Heart left ventricle (tissue), 16 donors: Measurements from ENCODE around the gene ZCCHC2. TPM values are rescaled to one million over a fixed set of nuclear protein-coding genes. Genes with fewer than 3 reads are reported as not detected.

Experiments used
- ATAC-seq, 4 donors: fragments of 200-7000 bp; cut with Tn5 transposase; one replicate each; pipeline ENCODE4 v1.9.1; 2020 to 2022; ENCODE audit warnings: moderate library complexity in 4 of 4, mild to moderate bottlenecking in 3 of 4, moderate number of reproducible peaks in 1 of 4
- DNase-seq, 5 donors: peaks; one replicate each; pipeline ENCODE4 v3.0.0-alpha.2; 2020
- H3K27ac ChIP-seq, 12 donors: fragments of 200-600 bp; sonication (generic) in 4 of 12; one replicate each; pipeline versions ENCODE4 v1.5.0 to v1.8.0; 2016 to 2022; ENCODE audit warnings: mild to moderate bottlenecking in 2 of 12
- H3K27me3 ChIP-seq, 9 donors: fragments of 200-600 bp; sonication (generic) in 2 of 9; one replicate each; pipeline versions ENCODE4 v1.5.1 to v1.8.0; 2016 to 2022; ENCODE audit warnings: mild to moderate bottlenecking in 3 of 9
- H3K36me3 ChIP-seq, 9 donors: fragments of 200-600 bp; sonication (generic) in 2 of 9; one replicate each; pipeline versions ENCODE4 v1.5.0 to v1.8.0; 2018 to 2022; ENCODE audit warnings: mild to moderate bottlenecking in 2 of 9
- H3K4me1 ChIP-seq, 12 donors: fragments of 200-600 bp; sonication (generic) in 4 of 12; one replicate each; pipeline versions ENCODE4 v1.5.0 to v1.8.0; 2016 to 2022; ENCODE audit warnings: mild to moderate bottlenecking in 3 of 12
- H3K4me3 ChIP-seq, 12 donors: fragments of 200-600 bp; sonication (generic) in 4 of 12; one replicate each; pipeline versions ENCODE4 v1.5.0 to v1.8.0; 2017 to 2022; ENCODE audit warnings: mild to moderate bottlenecking in 9 of 12, moderate library complexity in 4 of 12
- H3K9me3 ChIP-seq, 12 donors: fragments of 200-600 bp; sonication (generic) in 4 of 12; one replicate each; pipeline versions ENCODE4 v1.5.0 to v1.8.0; 2016 to 2022; ENCODE audit warnings: mild to moderate bottlenecking in 1 of 12
- CTCF ChIP-seq, 12 donors: fragments of 200-600 bp; sonication (generic) in 4 of 12; IDR thresholded peaks; one replicate each; pipeline versions ENCODE4 v1.5.0 to v1.8.0; 2018 to 2022; ENCODE audit warnings: antibody characterized with exemption in 12 of 12, mild to moderate bottlenecking in 5 of 12
- POLR2A ChIP-seq, 2 donors: fragments of 450-650 bp; IDR thresholded peaks; one replicate each; pipeline ENCODE4 v1.6.1; 2017; ENCODE audit warnings: antibody characterized with exemption in 2 of 2, mild to moderate bottlenecking in 2 of 2, moderate library complexity in 2 of 2
- WGBS, 4 donors: extraction: QIAGEN DNeasy Blood & Tissue Kit in 2 of 4; methylation state at CpG; one replicate each; pipeline versions ENCODE4 v1.1.5 to v1.1.7; 2013 to 2018; 5-methylcytosine and 5-hydroxymethylcytosine counted together
- intact Hi-C, 10 donors: fragments of 100-400 bp; cut with DNase I; formaldehyde crosslinking; loops; one replicate each; pipeline versions ENCODE4 v1.11.1 to v1.14.2; 2022
- polyA plus RNA-seq, 2 donors: library from polyadenylated mRNA; stranded (reverse); fragments of 200-250 nt; gene quantifications; one replicate each; pipeline ENCODE4 v1.2.3, GENCODE V29; 2013
- total RNA-seq, 9 donors: library from RNA; depleted of rRNA in 2 of 9; stranded (reverse); fragments of >200 nt in 2 of 9; fragmentation: NEBNext Ultra II Directional in 3 of 9; extraction: Animal tissue kit (Norgen Biotek cat#: 25700) in 3 of 9; gene quantifications; one replicate each; pipeline versions ENCODE4 v1.1.0 to v1.2.4, GENCODE V29; 2016 to 2023
- donor health status: ischemic (EF 13 %, LVEDD 7.1; RV severe dilation, severe dysfunction).
- donor health status: healthy with polysubstance abuse.
- donor health status: DM: no; HTN: yes; CAD: no.
- donor health status: DM: no; HTN: no; CAD: no.
- donor health status: ischemic (EF 25% LVEDD 6.9; RV normal size, moderate dysfunction).
- donor health status: ischemic (EF 25% LVEDD 5.7; RV mildly dilated, moderate dysfunction).
- donor health status: healthy.
- donor health status: DM: yes; HTN: yes; CAD: no.
- donor health status: ischemic (EF 35%, LVEDD 5.7; RV mildly dilated, moderate dysfunction).
- donor health status: nonischemic (EF 11% LVEDD 7.7; RV severe dilation, severe dysfunction).
- donor health status: DM: yes; HTN: yes; CAD: no.
- donor health status: PGD.
- donor health status: ischemic (EF 29% LVEDD 5.4; RV normal size, mild dysfunction).
- donor health status: nonischemic (EF 23%, LVEDD 6.1; RV moderate dilation, normal function).

ZCCHC2 gene
- total and polyA plus RNA-seq, 11 donors: 5.6 to 27.5 (median 18.6) TPM

- Histone ChIP-seq H3K36me3 (peaks cover 0 to 15% (median 4%) of the 10 kb centered on the region in 9 donors), H3K27ac (no peak overlapping the region), H3K4me1 (peaks cover 0 to 25% (median 12%) of the 10 kb centered on the region in 12 donors), H3K27me3 (no peaks in the 10 kb centered on the region), H3K9me3 (no peaks in the 10 kb centered on the region), H3K4me3 (peak overlapping the region in 1 of 12 donors; percentile 10)
- ATAC-seq (peak in 1 of 4 donors; percentile 2), DNase-seq (no peak)
- 76 to 86% (median 77%) methylated on average over 16 of the region's 16 CpGs for WGBS, 4 donors
- TF ChIP-seq POLR2A (IDR thresholded peaks at IDR 0.05): no peak
- TF ChIP-seq CTCF (IDR thresholded peaks at IDR 0.05): no peak
- intact Hi-C loops: loop anchor here (1.0 to 10.0 kb wide), 14 partner anchors 61 to 401 kb away; partner anchors contain the start of genes PHLPP1 (in 4 of the 10), PIGN (in 4 of the 10), RELCH (in 4 of the 10) and TNFRSF11A (in 1 of the 10)
Measured at GRCh38 chr18:62585274-62586150, 62.7 kb downstream of the ZCCHC2 start.

- Histone ChIP-seq H3K4me1 (peaks cover 0 to 32% (median 15%) of the 10 kb centered on the region in 12 donors), H3K27ac (no peak overlapping the region), H3K9me3 (no peaks in the 10 kb centered on the region), H3K36me3 (peaks cover 0 to 15% (median 4%) of the 10 kb centered on the region in 9 donors), H3K4me3 (peak overlapping the region in 1 of 12 donors; percentile 10), H3K27me3 (no peaks in the 10 kb centered on the region)
- intact Hi-C loops: loop anchor here (1.0 to 10.0 kb wide), 11 partner anchors 61 to 401 kb away; partner anchors contain the start of genes PIGN (in 4 of the 10), RELCH (in 4 of the 10), PHLPP1 (in 2 of the 10) and TNFRSF11A (in 1 of the 10)
- ATAC-seq (peak; percentile 60 to 79 (median 70)), DNase-seq (peak; percentile 75 to 85 (median 80))
- 18 to 27% (median 19%) methylated on average over 14 of the region's 14 CpGs for whole genome bisulfite sequencing, 4 donors
- TF ChIP-seq CTCF (IDR thresholded peaks at IDR 0.05): peak; percentile 83 to 97 (median 90)
- no peak for TF ChIP-seq POLR2A (IDR thresholded peaks at IDR 0.05)
Measured at GRCh38 chr18:62586151-62586774, 63.4 kb downstream of the ZCCHC2 start.

- H3K27ac ChIP-seq: no peak overlapping the region
- H3K27me3 ChIP-seq: no peaks in the 10 kb centered on the region
- intact Hi-C loops: loop anchor here (1.0 to 10.0 kb wide), 11 partner anchors 62 to 402 kb away; partner anchors contain the start of genes PIGN (in 4 of the 10), RELCH (in 4 of the 10), PHLPP1 (in 2 of the 10) and TNFRSF11A (in 1 of the 10)
- H3K36me3 ChIP-seq: peaks cover 0 to 12% (median 4%) of the 10 kb centered on the region in 9 donors
- ATAC-seq: no peak
- H3K4me1 ChIP-seq: peaks cover 0 to 39% (median 17%) of the 10 kb centered on the region in 12 donors
- no peaks in the 10 kb centered on the region for H3K9me3 ChIP-seq
- no peak for DNase-seq
- no peak for TF ChIP-seq CTCF (IDR thresholded peaks at IDR 0.05)
- no peak for TF ChIP-seq POLR2A (IDR thresholded peaks at IDR 0.05)
- H3K4me3 ChIP-seq: no peak overlapping the region
- 89 to 95% (median 91%) methylated on average over 19 of the region's 19 CpGs for WGBS, 4 donors
Measured at GRCh38 chr18:62586781-62587487, 64.1 kb downstream of the ZCCHC2 start.
